K562 (cell line): ENCODE measurements around the gene EVA1A. TPM values are rescaled to one million over a fixed set of nuclear protein-coding genes. Genes with fewer than 3 reads are reported as not detected.

Experiments
- HSF4 ChIP-seq: fragments of 250-450 bp; sonication (Bioruptor Pico); IDR thresholded peaks from 2 replicates; pipeline ENCODE4 v2.1.2; 2022; ENCODE audit warnings: mild to moderate bottlenecking, moderate library complexity, borderline replicate concordance
- MITF ChIP-seq: IDR thresholded peaks from 2 replicates; pipeline ENCODE4 v1.6.1; 2014; ENCODE audit warnings: antibody characterized with exemption
- ZNF668 ChIP-seq: fragments of 250-450 bp; sonication (Bioruptor Pico); IDR thresholded peaks from 2 replicates; pipeline ENCODE4 v1.8.0; 2022; ENCODE audit warnings: mild to moderate bottlenecking, inconsistent platforms
- ZNF75A ChIP-seq: fragments of 450-650 bp; formaldehyde crosslinking; IDR thresholded peaks from 2 replicates; pipeline ENCODE4 v1.4.0; 2020; ENCODE audit warnings: mild to moderate bottlenecking
- polyA plus RNA-seq, 8 experiments: library from polyadenylated mRNA; depleted of rRNA in 4 of 8; stranded (reverse) in 5 of 8; unstranded in 3 of 8; fragments of >200 nt; fragmentation: Nextera tagmentation in 2 of 8; fragmentation: Illumina TruSeq in 1 of 8; extraction: Ambion mirVana in 2 of 8; extraction: Trizol in 1 of 8; gene quantifications; 2 replicates each; pipeline versions ENCODE4 v1.2.1 to v1.2.3, GENCODE V29; 2011 to 2014; ENCODE audit warnings: inconsistent platforms in 1 of 8, missing spikeins in 1 of 8
- total RNA-seq, 7 experiments: library from RNA; depleted of rRNA in 6 of 7; stranded (reverse); fragments of >200 nt in 6 of 7; fragmentation: Illumina TruSeq in 2 of 7; extraction: Trizol in 2 of 7; gene quantifications; 2 replicates each; pipeline versions ENCODE4 v1.2.1 to v1.2.3, GENCODE V29; 2011 to 2021; ENCODE audit warnings: low replicate concordance in 1 of 7
- TF ChIP-seq, protein P1 (sequence below): fragments of 250-450 bp; sonication (Bioruptor Pico); IDR thresholded peaks from 2 replicates; pipeline ENCODE4 v1.4.0; 2020
- TF ChIP-seq, protein P2 (sequence below): fragments of 450-650 bp; formaldehyde crosslinking; IDR thresholded peaks from 2 replicates; pipeline ENCODE4 v1.4.0; 2020; ENCODE audit warnings: mild to moderate bottlenecking, mixed read lengths

The EVA1A gene
- total and polyA plus RNA-seq, 9 of the 15 experiments (the other 6 are each of a cell fraction or from before 2014, with no cell fraction given), result not detected

GRCh38 chr2:75565472-75566462, 5.0 kb upstream of the EVA1A start (continued):
- TF ChIP-seq, protein P1, sequence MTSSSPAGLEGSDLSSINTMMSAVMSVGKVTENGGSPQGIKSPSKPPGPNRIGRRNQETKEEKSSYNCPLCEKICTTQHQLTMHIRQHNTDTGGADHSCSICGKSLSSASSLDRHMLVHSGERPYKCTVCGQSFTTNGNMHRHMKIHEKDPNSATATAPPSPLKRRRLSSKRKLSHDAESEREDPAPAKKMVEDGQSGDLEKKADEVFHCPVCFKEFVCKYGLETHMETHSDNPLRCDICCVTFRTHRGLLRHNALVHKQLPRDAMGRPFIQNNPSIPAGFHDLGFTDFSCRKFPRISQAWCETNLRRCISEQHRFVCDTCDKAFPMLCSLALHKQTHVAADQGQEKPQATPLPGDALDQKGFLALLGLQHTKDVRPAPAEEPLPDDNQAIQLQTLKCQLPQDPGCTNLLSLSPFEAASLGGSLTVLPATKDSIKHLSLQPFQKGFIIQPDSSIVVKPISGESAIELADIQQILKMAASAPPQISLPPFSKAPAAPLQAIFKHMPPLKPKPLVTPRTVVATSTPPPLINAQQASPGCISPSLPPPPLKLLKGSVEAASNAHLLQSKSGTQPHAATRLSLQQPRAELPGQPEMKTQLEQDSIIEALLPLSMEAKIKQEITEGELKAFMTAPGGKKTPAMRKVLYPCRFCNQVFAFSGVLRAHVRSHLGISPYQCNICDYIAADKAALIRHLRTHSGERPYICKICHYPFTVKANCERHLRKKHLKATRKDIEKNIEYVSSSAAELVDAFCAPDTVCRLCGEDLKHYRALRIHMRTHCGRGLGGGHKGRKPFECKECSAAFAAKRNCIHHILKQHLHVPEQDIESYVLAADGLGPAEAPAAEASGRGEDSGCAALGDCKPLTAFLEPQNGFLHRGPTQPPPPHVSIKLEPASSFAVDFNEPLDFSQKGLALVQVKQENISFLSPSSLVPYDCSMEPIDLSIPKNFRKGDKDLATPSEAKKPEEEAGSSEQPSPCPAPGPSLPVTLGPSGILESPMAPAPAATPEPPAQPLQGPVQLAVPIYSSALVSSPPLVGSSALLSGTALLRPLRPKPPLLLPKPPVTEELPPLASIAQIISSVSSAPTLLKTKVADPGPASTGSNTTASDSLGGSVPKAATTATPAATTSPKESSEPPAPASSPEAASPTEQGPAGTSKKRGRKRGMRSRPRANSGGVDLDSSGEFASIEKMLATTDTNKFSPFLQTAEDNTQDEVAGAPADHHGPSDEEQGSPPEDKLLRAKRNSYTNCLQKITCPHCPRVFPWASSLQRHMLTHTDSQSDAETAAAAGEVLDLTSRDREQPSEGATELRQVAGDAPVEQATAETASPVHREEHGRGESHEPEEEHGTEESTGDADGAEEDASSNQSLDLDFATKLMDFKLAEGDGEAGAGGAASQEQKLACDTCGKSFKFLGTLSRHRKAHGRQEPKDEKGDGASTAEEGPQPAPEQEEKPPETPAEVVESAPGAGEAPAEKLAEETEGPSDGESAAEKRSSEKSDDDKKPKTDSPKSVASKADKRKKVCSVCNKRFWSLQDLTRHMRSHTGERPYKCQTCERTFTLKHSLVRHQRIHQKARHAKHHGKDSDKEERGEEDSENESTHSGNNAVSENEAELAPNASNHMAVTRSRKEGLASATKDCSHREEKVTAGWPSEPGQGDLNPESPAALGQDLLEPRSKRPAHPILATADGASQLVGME, result no peak
- no peak for TF ChIP-seq ZNF75A (CRISPR knock-in tag)
- no peak for TF ChIP-seq HSF4 (CRISPR knock-in tag)
- TF ChIP-seq, protein P2, sequence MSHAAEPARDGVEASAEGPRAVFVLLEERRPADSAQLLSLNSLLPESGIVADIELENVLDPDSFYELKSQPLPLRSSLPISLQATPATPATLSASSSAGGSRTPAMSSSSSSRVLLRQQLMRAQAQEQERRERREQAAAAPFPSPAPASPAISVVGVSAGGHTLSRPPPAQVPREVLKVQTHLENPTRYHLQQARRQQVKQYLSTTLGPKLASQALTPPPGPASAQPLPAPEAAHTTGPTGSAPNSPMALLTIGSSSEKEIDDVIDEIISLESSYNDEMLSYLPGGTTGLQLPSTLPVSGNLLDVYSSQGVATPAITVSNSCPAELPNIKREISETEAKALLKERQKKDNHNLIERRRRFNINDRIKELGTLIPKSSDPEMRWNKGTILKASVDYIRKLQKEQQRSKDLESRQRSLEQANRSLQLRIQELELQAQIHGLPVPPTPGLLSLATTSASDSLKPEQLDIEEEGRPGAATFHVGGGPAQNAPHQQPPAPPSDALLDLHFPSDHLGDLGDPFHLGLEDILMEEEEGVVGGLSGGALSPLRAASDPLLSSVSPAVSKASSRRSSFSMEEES (CRISPR knock-in tag), result no peak
- TF ChIP-seq MITF, result no peak
- no peak for TF ChIP-seq ZNF668
- TF ChIP-seq, all 486 proteins: peak for 0
